NK-92 (cell line): ENCODE measurements around the gene YEATS2.
"Not testable (repeated sequence)": the region's sequence is repeated elsewhere in the genome, so short reads cannot be mapped to it uniquely, and the experiment has no call there.

Source experiments
- DNase-seq: peaks from one replicate; lab custom pipeline; 2025; ENCODE audit not compliant: unreplicated experiment; lab: John Stamatoyannopoulos, UW

YEATS2 gene

DNA sequence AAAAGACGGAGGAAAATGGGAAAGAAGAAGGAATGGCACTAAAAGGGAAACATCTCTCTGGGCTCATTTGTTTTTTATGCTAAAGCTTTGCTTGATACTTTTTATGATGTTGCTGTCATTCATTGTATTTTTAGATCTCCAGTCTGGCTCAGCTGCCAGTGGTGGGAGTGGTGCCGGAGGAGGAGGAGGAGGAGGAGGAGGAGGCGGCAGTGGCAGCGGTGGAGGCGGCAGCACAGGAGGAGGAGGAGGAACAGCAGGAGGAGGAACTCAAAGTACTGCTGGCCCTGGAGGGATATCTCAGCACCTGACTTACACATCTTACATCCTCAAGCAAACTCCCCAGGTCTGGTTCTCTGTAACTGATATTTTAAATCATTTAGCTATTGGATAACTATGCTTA lies 78.2 kb downstream of the YEATS2 start:
- no peak for DNase-seq

DNA sequence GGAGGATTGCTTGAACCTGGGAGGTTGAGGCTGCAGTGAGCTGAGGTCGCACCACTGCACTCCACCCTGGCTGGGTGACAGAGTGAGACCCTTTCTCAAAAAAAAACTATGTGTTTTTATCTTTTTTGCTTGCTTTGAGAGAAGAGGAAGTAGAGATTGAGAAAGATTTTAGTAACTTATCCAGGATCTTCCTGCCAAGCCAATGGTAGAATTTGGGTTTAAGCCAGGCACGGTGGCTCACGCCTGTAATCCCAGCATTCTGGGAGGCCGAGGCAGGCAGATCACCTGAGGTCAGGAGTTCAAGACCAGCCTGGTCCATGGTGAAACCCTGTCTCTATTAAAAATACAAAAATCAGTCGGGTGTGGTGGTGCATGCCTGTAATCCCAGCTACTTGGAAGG lies 78.9 kb downstream of the YEATS2 start:
- DNase-seq: not testable (repeated sequence)

DNA sequence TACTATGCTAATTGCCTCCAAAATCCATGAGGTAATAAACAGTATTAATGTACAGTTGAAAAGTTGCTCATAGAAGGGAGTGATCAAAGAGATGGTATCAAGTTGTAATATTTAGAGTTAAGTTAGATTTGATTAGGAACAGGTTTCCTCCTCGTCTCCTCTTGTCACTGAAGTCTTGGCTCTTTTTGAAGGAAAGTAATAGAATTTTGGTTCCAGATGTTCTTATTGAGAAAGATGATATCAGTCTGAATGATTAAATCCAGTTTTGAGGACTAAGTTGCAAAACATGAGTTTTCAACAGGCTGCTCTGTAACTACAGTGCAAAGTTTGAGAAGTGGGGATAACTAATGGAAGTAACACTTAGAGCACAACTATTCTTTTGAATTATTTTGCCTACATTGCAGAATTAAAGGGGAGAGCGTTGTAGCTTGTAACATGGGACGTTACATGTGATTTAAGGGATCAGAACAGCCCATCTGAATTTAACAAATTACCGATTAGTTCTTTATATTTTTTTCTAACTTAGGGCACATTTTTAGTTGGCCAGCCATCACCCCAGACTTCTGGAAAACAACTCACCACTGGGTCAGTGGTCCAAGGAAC lies 79.5 kb downstream of the YEATS2 start:
- no peak for DNase-seq

DNA sequence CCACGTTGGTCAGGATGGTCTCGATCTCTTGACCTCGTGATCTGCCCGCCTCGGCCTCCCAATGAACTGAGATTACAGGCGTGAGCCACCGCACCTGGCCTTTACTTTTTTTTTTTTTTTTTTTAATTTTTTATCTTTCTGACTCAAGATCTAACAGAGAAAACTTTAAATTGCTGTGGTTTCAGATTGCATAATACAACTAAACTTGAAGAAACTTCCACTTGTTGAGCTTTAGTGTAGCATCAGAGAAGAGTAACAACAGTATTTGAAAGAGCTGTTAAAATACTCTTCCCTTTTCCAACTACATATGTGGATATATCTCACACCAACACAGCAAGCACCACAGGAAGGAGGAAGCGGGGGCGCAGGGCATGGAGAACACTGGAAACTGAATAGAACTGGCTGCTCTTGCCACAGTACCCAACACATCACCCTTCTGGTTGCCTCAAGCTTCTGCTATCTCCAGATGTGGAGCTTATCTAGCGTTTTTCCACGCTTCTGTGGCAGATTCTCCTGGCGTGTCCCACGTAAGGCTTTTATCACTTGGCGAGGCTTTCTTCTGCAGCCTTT lies 82.4 kb downstream of the YEATS2 start:
- DNase-seq: no peak

DNA sequence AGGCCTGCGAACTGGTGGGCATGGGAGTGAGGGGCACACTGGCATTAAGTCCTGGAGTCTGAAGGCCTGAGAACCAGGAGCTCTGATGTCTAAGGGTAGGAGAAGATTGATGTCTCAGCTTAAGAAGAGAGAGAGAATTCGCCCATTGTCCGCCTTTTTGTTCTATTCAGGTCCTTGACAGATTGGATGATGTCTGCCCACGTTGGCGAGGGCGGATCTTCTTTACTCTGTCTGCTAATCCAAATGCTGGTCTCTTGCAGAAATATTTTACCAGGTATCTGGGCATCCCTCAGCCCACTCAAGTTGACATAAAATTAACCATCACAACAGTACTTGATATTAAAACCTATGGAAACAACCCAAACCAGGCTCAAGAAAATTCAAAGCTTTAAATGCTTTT lies 83.6 kb downstream of the YEATS2 start:
- DNase-seq: no peak

DNA sequence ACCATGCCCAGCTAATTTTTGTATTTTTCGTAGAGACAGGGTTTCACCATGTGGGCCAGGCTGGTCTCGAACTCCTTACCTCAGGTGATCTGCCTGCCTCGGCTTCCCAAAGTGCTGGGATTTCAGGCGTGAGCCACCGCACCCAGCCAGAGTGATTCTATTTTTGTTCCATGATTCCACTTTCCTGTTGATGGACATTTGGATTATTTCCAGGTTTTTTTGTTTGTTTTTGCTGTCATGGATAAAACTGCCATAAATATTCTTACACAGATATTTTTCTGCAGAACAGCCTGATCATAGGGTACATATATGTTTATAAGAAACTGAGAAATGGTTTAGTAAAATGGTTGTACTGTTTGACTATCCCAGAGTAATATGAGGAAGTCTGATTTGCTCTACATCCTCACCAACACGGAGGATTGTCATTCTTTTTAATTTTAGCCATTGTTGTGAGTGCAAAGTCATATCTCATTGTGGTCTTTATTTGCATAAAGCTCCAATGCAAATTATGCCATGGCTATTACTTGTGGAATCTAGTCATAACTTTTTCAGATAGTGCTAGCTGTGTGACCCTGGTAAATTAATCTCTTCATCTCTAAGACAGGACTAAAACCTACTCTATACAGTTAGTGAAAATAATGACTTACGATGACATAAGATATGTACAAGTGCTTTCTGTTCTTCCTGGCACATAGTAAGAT lies 85.1 kb downstream of the YEATS2 start:
- DNase-seq: no peak

DNA sequence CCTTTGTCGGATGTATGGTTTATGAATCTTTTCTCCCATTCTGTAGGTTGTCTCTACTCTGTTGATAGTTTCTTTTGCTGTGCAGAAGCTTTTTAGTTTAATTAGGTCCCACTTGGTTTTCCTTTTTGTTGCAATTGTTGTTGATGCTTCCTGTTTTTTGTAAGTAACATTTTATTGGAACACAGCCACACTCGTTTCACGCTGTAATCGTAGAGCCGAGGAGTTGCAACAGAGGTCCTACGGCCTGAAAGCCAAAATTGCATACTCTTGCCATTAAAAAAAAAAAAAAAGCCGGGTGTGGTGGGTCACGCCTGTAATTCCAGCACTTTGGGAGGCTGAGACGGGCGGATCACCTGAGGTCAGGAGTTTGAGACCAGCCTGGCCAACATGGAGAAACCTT lies 86.9 kb downstream of the YEATS2 start:
- DNase-seq: not testable (repeated sequence)

DNA sequence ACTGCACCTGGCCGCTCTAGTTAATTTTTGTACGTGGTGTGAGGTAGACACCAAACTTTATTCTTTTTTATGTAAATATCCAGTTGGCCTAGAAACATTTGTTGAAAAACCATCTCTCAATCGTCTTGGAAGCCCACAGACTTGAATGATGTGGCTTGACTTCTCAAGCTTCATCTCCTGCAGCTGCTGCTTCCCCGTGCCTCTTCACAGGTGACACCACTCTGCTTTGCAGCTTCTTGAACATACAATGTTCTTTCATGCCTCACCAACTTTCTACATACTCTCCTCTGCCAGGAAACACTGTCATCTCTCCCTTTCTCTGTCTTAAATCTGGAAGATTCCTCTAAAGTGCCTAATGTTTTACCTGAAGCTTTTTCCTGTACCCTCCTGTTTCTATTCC lies 92.2 kb downstream of the YEATS2 start:
- DNase-seq: no peak

DNA sequence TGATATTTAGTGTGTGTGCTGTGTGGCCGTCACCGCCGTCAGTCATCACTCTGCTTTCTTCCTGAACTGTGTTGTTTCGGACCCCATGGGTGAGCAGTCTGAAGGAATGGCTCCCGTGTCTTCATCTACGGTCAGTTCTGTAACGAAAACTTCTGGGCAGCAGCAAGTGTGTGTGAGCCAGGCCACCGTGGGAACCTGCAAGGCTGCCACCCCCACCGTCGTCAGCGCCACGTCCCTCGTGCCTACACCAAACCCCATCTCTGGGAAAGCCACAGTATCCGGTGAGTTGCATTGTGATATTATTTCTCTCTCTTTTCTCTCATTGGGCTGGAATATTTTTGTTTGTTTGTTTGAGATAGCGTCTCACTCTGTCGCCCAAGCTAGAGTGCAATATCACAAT lies 93.1 kb downstream of the YEATS2 start:
- DNase-seq: no peak

DNA sequence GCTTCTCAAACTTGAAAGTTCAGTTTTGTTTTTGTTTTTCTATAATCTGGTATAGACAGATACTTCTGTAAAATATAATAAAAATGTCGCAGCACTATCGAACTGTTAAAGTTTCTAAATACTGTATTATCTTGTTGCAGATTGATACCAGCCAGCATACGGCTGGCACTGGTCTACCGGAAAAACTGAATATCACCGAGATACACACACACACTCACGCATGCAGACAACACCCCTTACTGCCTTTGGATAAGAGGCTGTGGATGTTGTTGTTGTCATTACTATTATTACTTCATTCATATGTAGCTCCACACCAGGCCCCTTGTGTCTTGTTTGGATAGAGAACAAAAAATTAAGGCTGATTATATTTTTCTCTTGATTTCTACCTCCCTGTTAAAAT lies 95.4 kb downstream of the YEATS2 start:
- no peak for DNase-seq

DNA sequence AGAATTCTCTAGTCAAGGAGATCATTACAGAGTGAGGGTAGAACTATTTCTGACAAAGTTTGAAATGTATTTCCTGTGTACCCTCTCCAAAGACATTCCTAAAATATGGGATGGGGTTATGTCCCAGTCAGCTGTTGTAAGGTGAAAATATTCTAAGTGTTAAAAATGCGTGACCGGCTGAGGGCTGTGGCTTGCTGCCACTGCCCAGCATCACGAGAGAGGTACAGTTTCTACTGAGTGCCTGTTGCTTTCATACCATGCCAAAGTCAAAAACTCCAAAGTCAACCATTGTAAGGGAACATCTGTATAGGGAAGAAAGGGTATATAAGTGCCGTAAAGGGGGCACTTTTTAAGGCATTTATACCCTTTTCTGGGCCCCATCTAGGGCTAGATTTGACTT lies 96.9 kb downstream of the YEATS2 start:
- no peak for DNase-seq

DNA sequence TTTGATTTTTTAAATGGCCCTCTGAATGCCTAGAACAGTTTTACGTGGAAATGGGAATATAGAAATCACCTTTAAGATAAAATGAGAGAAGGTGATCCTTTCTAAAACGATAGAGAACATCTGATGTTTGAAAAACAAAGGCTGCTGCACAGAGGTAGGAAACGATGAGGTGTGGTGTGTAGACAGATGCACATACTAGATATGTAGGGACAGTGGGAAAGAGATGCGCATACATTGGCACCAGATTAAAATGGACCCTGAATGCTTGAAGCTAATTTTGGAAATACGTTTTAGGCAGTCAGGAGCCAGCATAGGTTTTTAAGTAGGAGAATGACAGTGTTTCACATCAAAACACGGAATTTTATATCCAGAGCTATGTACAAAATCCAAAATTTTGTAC lies 98.8 kb downstream of the YEATS2 start:
- DNase-seq: no peak

DNA sequence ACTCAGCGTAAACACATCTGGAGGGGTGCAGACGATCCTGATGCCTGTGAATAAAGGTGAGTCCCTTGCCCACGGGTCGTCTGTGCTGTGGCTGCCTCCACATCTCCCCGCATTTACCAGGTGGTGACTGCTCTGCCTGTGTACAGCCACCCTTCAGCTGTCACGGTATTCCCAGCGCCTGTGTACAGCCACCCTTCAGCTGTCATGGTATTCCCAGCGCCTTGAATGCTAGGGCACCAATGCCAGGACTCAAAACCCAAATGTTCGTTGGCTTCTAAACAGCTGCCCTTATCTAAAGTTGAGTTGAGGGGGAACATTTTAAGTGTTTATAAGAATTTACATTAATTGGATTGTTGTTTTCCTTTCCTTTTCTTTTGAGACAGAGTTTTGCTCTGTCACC lies 100.4 kb downstream of the YEATS2 start:
- DNase-seq: no peak

DNA sequence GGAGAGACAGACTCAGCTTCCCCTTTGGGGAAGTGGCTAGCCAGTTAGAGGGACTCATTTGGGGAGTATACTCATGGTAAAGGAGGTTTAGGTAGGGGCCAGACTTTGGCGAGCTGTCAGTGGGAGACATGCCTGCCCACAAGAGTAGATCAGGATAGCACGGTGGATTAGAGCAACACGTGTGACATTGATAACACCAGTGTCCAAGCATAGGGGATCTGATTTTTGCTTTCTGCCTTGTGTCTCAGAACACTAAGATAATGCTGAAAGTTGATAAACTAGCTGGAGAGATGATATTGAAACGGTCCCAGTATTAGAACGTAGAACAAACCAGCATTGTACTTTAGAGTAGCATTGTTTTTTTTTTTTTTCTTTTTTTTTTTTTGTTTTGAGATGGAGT lies 101.9 kb downstream of the YEATS2 start:
- DNase-seq: no peak

DNA sequence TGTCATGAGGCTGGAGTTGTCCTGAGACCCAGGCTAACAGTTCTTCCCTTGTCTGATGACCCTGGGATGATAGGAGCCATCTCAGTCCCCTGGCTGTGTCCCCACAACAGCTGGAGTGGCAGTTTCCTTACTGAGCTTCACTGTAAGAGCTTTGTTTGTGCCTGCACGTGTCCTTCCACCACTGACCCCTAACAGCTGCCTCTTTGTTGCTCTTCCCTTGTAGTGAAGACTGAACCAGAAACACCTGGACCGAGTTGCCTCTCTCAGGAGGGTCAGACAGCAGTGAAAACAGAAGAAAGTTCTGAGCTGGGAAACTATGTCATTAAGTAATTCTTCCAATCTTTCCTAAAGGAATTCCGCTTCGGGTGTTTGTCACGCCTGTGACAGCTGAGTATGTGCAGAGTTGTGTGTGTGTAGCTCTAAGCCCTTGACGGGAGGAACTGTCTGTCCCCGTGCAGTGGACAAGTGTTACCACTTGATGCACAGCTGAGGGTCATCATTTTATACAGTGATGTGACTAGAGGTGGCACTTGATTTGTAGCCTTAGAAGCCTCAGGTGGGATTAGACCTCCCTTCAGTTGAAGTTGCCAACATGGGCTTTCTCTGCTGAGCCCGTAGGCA lies 102.8 kb downstream of the YEATS2 start:
- no peak for DNase-seq

DNA sequence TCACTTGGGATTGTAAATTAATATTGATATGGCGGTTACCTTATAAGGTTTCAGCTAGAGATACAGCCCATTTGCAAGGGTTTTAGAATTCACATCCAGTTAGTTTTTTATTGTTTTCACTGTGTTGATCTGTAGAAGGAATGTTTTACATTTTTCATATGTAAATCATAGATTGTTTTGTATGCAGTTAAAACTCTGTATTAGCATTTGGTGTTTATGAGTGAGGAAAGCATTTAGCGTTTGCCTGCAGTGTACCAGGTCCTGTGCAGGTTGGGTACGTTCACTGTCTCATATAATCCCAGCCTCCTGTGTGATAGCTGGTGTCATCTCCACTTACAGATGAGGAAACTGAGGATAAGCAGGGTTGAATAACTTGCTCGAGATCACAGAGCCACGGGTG lies 104.0 kb downstream of the YEATS2 start:
- no peak for DNase-seq

DNA sequence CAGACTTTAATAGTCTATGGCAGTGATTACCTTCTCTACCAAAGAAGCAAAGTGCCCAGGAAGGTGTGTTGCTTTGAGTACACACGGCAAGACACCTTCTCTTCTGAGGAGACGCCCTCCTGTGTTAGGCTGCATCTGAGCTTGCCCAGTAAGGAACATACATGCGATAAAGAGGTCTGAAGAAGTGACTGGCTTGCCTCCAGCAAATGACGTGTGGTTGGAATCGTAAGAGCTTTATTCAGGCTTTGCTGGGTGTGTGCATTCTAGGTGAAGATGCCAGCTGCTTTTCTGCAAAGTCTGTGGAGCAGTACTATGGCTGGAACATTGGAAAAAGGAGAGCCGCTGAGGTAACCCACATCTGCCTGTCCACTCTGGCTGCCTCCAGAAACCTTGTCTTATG lies 105.4 kb downstream of the YEATS2 start:
- no peak for DNase-seq

DNA sequence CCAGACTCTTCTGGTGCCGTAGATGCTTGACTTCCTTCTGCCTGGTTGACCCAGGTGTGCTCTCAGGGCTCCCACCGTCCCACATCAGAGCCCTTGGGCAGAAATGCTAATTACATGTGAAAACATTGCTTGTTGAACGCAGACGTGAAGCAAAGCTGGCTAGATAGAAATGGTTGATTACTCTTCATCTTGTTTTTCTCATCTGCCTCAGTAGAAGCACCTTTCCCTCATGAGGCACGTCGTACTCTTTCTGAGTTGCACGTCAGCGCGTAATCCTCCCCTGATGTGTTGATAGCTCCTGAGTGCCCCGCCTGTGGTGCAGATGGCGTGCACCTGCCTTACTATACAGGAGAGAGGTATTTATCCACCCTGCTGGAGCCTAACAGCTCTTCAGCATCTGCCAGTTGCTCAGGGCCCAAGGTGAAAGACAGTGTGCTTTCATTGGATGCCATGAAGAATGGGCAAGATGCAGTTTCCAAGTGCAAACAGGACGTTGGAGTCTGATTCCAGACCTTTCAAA lies 109.7 kb downstream of the YEATS2 start:
- DNase-seq: no peak

DNA sequence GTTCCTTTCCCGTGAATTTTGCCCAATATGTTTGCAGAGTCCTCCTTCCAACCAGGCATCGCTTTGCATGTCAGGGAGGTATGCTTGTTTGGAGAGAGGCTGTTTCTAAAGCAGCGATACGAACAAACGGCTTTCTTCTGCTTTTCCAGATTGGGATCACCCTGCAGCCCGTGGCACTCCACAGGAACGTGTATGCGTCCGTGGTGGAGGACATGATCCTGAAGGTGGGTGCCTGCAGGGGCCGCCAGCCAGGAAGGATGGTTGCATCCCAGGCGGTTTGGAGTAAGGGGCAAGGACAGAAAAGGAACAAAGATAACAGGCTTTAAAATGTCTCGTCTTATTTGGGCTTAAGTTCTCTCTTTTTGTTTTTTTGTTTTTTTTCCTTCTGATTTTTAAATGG lies 110.3 kb downstream of the YEATS2 start:
- DNase-seq: no peak

DNA sequence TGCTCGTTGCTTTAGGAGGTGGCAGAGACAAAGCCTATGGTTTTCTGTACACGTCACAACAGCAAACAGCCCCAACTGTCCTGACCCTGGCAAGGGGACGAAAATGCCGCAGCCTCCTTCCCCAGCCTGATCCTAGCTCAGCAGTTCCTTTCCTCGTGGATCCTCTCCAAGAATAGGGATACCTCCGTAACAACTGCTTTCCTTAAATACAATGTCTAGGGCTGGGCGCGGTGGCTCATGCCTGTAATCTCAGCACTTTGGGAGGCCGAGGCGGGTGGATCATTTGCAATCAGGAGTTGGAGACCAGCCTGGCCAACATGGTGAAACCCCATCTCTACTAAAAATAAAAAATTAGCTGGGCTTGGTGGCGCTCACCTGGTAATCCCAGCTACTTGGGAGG lies 110.8 kb downstream of the YEATS2 start:
- no peak for DNase-seq

DNA sequence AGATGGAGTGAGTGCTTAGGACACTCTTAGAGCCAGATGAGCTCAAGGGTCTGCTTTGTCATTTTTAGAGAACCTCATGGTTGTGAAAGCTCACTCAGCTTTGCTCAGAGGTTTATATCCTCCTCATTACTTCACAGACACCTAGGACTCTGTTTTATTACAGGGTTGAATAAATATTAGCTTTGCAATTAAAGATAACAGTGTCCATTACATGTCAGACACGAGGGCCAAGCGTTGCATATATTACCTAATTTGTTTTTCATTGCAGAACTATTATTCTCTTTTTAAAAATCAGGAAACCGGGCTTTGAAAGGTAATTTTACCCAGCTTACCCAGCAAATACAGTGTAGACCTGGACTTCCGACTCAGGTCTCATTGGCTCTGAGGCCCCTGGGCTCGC lies 111.7 kb downstream of the YEATS2 start:
- DNase-seq: no peak
